NCI-H2107 treated with DMSO at 0.1 percent for 48 hours (cell line): ENCODE data around the gene CLHC1.
"Not testable (repeated sequence)": the region's sequence is repeated elsewhere in the genome, so short reads cannot be mapped to it uniquely, and the experiment has no call there.

Source experiments
- DNase-seq: peaks from one replicate; lab custom pipeline; 2025; ENCODE audit not compliant: unreplicated experiment; lab: John Stamatoyannopoulos, UW

The CLHC1 gene

GRCh38 chr2:55136138-55136541, 96.0 kb downstream of the CLHC1 start:
- DNase-seq = no peak

DNA sequence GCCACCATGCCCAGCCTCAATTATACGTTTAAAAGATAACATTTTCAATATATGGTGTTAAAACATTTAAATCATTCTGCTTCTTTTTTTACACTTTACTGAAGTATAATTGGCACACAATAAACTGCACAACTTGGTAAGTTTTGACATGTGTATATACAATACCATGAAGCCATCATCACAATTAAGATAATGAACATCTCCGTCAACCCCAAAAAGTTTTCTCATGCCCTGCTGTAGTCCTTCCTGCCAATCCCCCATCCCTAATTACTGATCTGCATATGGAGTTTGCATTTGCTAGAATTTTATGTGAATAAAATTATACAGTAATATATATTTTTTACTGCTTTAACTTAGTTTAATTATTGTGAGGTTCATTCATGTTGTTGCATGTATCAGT, 96.6 kb downstream of the CLHC1 start:
- DNase-seq = no peak

DNA sequence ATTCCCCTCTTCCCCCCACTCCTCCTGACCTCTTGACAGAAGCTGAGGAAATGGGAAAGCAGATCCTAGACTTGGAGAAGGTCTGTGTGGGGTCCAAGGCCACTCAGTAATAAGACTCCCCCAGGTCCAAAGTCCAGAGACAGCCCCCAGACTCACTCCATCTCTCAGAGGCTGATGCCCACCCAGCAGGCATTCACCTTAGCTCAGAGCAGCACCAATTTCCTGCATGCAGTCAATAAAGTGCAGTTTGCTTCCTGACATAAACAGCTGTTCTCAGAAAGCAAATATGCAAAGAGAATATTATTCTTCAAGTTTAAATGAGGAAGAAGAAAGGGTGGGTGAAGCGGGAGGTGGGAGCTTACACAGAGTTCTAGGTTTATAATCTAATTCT, 97.8 kb downstream of the CLHC1 start:
- DNase-seq = no peak

DNA sequence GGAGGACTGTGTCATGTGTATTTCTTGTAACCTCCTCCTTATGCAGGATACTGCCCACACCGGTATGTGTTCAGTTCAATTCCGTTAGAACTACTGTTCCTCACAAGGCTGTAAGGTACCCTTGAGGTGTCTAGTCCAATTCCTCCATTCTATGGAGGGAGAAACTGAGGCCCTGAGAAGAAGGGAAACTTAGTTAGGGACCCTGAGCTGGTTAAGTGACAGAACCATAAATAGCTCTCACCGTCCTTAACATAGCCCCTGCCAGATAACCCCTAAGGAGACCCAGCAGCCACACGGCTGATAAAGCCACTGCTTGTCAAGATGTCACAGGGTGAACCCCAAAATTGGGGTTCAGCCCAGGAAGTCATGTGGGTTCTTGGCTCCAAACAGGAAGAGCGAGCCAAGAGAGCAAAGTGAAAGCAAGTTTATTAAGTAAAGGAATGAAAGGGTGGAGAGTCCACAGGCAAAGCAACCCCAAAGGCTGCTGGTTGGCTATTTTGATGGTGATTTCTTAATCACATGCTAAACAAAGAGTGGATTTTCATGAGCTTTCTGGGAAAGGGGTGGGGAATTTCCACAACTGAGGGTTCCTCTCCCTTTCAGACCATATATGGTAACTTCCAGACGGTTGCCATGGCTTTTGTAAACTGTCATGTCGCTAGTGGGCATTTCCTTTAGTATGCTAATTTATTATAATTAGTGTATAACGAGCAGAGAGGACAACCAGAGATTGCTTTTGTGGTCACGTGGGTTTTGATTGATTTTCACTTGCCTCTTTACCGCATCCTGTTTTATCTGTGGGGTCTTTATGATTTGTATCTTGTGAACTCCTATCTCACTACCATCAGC, 98.4 kb downstream of the CLHC1 start:
- DNase-seq = no peak

GRCh38 chr2:55130849-55131248, 101.2 kb downstream of the CLHC1 start:
- DNase-seq = no peak

DNA sequence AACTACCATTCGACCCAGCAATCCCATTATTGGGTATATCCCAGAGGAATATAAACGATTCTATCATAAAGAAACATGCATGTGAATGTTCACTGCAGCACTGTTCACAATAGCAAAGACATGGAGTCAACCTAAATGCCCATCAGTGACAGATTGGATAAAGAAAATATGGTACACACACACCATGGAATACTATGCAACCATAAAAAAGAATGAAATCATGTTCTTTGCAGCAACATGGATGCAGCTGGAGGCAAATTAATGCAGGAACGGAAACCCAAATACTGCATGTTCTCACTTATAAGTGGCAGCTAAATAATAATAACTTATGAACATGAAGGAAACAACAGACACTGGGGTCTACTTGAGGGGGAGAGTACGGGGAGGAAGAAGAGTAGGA, 105.5 kb downstream of the CLHC1 start:
- DNase-seq = not testable (repeated sequence)
